Testis (tissue), 2 donors: Measurements from ENCODE around the gene AGPAT2.

Experiments used
- CTCF ChIP-seq, 3 experiments: fragments of 450-650 bp in 2 of 3; fragments of 200-600 bp in 1 of 3; sonication (generic) in 1 of 3; IDR thresholded peaks; one replicate each; pipeline ENCODE4 v1.5.1; 2016 to 2019; ENCODE audit warnings: antibody characterized with exemption in 3 of 3, mild to moderate bottlenecking in 2 of 3, moderate library complexity in 1 of 3
- POLR2A ChIP-seq: fragments of 450-650 bp; IDR thresholded peaks from one replicate; pipeline ENCODE4 v1.6.1; 2017; ENCODE audit warnings: antibody characterized with exemption, mild to moderate bottlenecking, moderate library complexity

GRCh38 chr9:136667214-136667939, 19.9 kb downstream of the AGPAT2 start:
- TF ChIP-seq CTCF (IDR thresholded peaks at IDR 0.05) (no peak), POLR2A (no peak)
